ENCODE data around the gene TBC1D3B. TPM values are rescaled to one million over a fixed set of nuclear protein-coding genes. Genes with fewer than 3 reads are reported as not detected.

The TBC1D3B gene
- total RNA-seq, 1 experiment from 2014 or later, result 7.4 TPM

- in situ Hi-C loops (cut with HindIII; ENCODE audit: low pct_unique_long_range_greater_than_20kb, low sequenced_read_pairs), result no loop called here
- Histone ChIP-seq H3K9me3 (ENCODE audit: control insufficient read depth, insufficient read depth, low read depth, low read length) (no peaks in the 10 kb centered on the region), H3K4me1 (ENCODE audit: control insufficient read depth, insufficient read depth, low read length) (no peaks in the 10 kb centered on the region), H3K36me3 (ENCODE audit: control insufficient read depth, insufficient read depth, low read length) (no peaks in the 10 kb centered on the region), H3K27ac (ENCODE audit: low read length) (no peak overlapping the region), H3K4me3 (ENCODE audit: low read depth in 2 of 2, low read length in 2 of 2) (no peak overlapping the region), H3K27me3 (ENCODE audit: control insufficient read depth, insufficient read depth, low read length) (no peaks in the 10 kb centered on the region)
- DNase-seq (ENCODE audit: low read depth, low spot score), result no peak
- no TSS peak for BruUV-seq (replicated peaks)
- intact Hi-C loops (cut with micrococcal nuclease; ENCODE audit: unreplicated experiment), result no loop called here
- ATAC-seq, result peak; percentile 78
- TF ChIP-seq POLR2AphosphoS5 (IDR thresholded peaks at IDR 0.05; ENCODE audit: low read depth, low read length) (no peak), SIN3A (IDR thresholded peaks at IDR 0.05; ENCODE audit: borderline replicate concordance, insufficient read depth, low read depth, low read length) (no peak)
- TF ChIP-seq, protein P1, sequence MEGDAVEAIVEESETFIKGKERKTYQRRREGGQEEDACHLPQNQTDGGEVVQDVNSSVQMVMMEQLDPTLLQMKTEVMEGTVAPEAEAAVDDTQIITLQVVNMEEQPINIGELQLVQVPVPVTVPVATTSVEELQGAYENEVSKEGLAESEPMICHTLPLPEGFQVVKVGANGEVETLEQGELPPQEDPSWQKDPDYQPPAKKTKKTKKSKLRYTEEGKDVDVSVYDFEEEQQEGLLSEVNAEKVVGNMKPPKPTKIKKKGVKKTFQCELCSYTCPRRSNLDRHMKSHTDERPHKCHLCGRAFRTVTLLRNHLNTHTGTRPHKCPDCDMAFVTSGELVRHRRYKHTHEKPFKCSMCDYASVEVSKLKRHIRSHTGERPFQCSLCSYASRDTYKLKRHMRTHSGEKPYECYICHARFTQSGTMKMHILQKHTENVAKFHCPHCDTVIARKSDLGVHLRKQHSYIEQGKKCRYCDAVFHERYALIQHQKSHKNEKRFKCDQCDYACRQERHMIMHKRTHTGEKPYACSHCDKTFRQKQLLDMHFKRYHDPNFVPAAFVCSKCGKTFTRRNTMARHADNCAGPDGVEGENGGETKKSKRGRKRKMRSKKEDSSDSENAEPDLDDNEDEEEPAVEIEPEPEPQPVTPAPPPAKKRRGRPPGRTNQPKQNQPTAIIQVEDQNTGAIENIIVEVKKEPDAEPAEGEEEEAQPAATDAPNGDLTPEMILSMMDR (IDR thresholded peaks at IDR 0.05), result peak; percentile 8; the same call in 1 of the 2 replicates
- ChIA-PET POLR2A (no interaction called here), CTCF (interaction anchor here (0.6 kb wide), 1 partner anchor 93 kb away, joined by 5 read pairs; no protein-coding TSS in a partner anchor)
Measured at GRCh38 chr17:36118477-36119353, 57.7 kb downstream of the TBC1D3B start.

DNA sequence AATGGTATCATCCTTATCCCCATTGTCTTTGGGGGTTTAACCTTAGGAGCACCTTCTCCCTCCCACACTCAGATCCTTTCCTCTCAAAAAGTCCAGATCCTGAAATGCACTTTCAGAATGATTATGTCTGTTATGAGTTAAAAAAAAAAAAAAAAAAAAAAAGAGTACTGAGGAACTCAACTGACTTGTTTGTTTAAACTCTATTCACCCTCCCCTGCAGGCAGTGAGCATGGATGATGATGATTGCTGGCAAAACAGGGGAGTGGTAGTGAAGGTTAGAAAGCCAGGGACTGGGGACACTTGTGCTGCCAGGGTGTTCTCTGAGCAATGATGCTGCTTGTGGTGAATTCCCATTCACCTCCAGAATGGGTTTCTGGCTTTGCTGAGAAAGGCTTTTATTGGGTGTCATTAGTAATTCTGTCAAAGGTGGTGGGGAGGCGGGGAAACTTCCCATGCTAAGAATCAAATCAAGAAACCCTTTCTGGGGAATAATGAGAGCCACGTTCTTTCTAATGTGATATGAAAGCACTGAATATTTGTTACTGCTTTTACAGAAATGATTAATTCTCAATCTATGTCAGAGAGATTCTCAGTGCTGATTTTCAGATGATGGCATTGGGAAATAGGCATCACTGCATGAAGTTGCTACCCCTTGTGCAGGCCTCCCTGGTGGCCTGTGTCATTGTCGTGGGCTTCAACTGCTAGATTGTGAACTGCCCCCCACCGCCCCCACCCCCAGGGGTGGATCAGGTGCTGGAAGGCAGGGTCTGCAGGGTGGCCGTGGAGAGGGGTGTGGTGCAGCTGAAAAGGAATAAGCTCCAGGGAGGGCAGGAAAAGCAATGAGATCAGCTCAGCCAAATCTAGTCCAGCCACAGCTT lies 58.7 kb downstream of the TBC1D3B start:
- no peaks in the 10 kb centered on the region for H3K9me3 ChIP-seq (ENCODE audit: control insufficient read depth, insufficient read depth, low read depth, low read length)
- no peak overlapping the region for H3K4me3 ChIP-seq (ENCODE audit: low read depth in 2 of 2, low read length in 2 of 2)
- in situ Hi-C loops (cut with HindIII; ENCODE audit: low pct_unique_long_range_greater_than_20kb, low sequenced_read_pairs) (no loop called here), intact Hi-C loops (cut with micrococcal nuclease; ENCODE audit: unreplicated experiment) (no loop called here)
- H3K4me1 ChIP-seq (ENCODE audit: control insufficient read depth, insufficient read depth, low read length), result no peaks in the 10 kb centered on the region
- ATAC-seq (no peak), DNase-seq (ENCODE audit: low read depth, low spot score) (no peak)
- TF ChIP-seq, protein P2, sequence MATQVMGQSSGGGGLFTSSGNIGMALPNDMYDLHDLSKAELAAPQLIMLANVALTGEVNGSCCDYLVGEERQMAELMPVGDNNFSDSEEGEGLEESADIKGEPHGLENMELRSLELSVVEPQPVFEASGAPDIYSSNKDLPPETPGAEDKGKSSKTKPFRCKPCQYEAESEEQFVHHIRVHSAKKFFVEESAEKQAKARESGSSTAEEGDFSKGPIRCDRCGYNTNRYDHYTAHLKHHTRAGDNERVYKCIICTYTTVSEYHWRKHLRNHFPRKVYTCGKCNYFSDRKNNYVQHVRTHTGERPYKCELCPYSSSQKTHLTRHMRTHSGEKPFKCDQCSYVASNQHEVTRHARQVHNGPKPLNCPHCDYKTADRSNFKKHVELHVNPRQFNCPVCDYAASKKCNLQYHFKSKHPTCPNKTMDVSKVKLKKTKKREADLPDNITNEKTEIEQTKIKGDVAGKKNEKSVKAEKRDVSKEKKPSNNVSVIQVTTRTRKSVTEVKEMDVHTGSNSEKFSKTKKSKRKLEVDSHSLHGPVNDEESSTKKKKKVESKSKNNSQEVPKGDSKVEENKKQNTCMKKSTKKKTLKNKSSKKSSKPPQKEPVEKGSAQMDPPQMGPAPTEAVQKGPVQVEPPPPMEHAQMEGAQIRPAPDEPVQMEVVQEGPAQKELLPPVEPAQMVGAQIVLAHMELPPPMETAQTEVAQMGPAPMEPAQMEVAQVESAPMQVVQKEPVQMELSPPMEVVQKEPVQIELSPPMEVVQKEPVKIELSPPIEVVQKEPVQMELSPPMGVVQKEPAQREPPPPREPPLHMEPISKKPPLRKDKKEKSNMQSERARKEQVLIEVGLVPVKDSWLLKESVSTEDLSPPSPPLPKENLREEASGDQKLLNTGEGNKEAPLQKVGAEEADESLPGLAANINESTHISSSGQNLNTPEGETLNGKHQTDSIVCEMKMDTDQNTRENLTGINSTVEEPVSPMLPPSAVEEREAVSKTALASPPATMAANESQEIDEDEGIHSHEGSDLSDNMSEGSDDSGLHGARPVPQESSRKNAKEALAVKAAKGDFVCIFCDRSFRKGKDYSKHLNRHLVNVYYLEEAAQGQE (IDR thresholded peaks at IDR 0.05; ENCODE audit: insufficient read depth in 1 of 2, low read depth in 2 of 2, low read length in 1 of 2), result no peak
- TF ChIP-seq, protein P1 (IDR thresholded peaks at IDR 0.05), result no peak
- no peak for TF ChIP-seq TCF7L2 (IDR thresholded peaks at IDR 0.05; ENCODE audit: low read depth, low read length)
- TF ChIP-seq POLR2AphosphoS5 (IDR thresholded peaks at IDR 0.05; ENCODE audit: low read depth, low read length), result no peak
- TF ChIP-seq SIN3A (IDR thresholded peaks at IDR 0.05; ENCODE audit: borderline replicate concordance, insufficient read depth, low read depth, low read length), result no peak
- H3K36me3 ChIP-seq (ENCODE audit: control insufficient read depth, insufficient read depth, low read length), result no peaks in the 10 kb centered on the region
- no peaks in the 10 kb centered on the region for H3K27me3 ChIP-seq (ENCODE audit: control insufficient read depth, insufficient read depth, low read length)
- POLR2A ChIA-PET, result no interaction called here
- no TSS peak for BruUV-seq (replicated peaks)
- CTCF ChIA-PET, result interaction anchor here (0.6 kb wide), 1 partner anchor 92 kb away, joined by 5 read pairs; no protein-coding TSS in a partner anchor
- H3K27ac ChIP-seq (ENCODE audit: low read length), result no peak overlapping the region

Other genes starting within 250 kb of the TBC1D3B start
- 5.5 TPM for gene RDM1, start 245.9 kb downstream of the TBC1D3B start, total RNA-seq (2021; ENCODE audit: unreplicated experiment)
- gene LYZL6, start 232.9 kb downstream of the TBC1D3B start, total RNA-seq (2021; ENCODE audit: unreplicated experiment), result not detected
- gene CCL16, start 195.1 kb downstream of the TBC1D3B start, total RNA-seq (2021; ENCODE audit: unreplicated experiment), result not detected
- gene CCL14, start 189.9 kb downstream of the TBC1D3B start, total RNA-seq (2021; ENCODE audit: unreplicated experiment), result not detected
- gene CCL15, start 175.1 kb downstream of the TBC1D3B start, total RNA-seq (2021; ENCODE audit: unreplicated experiment), result not detected
- not detected for gene CCL23, start 158.7 kb downstream of the TBC1D3B start, total RNA-seq (2021; ENCODE audit: unreplicated experiment)
- gene CCL18, start 112.4 kb downstream of the TBC1D3B start, total RNA-seq (2021; ENCODE audit: unreplicated experiment), result not detected
- 1.1 TPM for gene CCL3, start 86.5 kb downstream of the TBC1D3B start, total RNA-seq (2021; ENCODE audit: unreplicated experiment)
- 0.51 TPM for gene CCL4, start 72.8 kb downstream of the TBC1D3B start, total RNA-seq (2021; ENCODE audit: unreplicated experiment)
- not detected for gene CCL3L1, start 20.1 kb upstream of the TBC1D3B start, total RNA-seq (2021; ENCODE audit: unreplicated experiment)
- gene CCL4L2, start 34.4 kb upstream of the TBC1D3B start, total RNA-seq (2021; ENCODE audit: unreplicated experiment), result not detected
- 0.54 TPM for gene TBC1D3I, start 87.9 kb upstream of the TBC1D3B start, total RNA-seq (2021; ENCODE audit: unreplicated experiment)
- gene TBC1D3G, start 147.2 kb upstream of the TBC1D3B start, total RNA-seq (2021; ENCODE audit: unreplicated experiment), result 0.15 TPM
- gene TBC1D3H, start 211.8 kb upstream of the TBC1D3B start, total RNA-seq (2021; ENCODE audit: unreplicated experiment), result not detected

Measured in Panc1 (cell line).